ENCODE results near the gene LBX2.

DNA sequence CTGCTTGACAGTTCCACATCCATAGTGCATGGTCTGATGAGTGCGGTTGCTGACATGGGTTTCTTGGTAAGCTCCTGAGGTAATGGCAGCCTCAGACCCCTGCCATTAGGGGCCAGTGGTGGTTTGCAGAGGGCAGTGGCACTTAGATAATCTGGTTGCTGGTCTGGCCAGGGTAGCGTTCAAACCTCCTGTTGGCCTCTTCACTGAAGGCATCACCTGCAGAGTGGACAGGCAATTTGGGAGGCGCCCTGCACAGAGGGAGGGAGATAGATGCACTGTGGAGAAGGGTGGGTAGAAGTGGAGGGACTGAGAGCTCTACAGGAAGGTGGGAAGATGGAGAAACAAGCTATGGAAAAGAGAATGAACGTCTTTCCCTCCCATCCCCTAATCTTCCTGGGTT, 34.1 kb upstream of the LBX2 start:
- TF ChIP-seq, protein P1, sequence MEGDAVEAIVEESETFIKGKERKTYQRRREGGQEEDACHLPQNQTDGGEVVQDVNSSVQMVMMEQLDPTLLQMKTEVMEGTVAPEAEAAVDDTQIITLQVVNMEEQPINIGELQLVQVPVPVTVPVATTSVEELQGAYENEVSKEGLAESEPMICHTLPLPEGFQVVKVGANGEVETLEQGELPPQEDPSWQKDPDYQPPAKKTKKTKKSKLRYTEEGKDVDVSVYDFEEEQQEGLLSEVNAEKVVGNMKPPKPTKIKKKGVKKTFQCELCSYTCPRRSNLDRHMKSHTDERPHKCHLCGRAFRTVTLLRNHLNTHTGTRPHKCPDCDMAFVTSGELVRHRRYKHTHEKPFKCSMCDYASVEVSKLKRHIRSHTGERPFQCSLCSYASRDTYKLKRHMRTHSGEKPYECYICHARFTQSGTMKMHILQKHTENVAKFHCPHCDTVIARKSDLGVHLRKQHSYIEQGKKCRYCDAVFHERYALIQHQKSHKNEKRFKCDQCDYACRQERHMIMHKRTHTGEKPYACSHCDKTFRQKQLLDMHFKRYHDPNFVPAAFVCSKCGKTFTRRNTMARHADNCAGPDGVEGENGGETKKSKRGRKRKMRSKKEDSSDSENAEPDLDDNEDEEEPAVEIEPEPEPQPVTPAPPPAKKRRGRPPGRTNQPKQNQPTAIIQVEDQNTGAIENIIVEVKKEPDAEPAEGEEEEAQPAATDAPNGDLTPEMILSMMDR (conservative IDR thresholded peaks at IDR 0.05 in 1 of 2, IDR thresholded peaks at IDR 0.05 in 1 of 2; ENCODE audit: low read depth in 1 of 2, low read length in 2 of 2) = no peak
- TF ChIP-seq EZH2 (IDR thresholded peaks at IDR 0.05; ENCODE audit: low read length, missing control alignments) = no peak
